Stimulated activated CD8-positive, alpha-beta memory T cell treated with anti-CD3 and anti-CD28 coated beads, Interleukin-15, amount 100 ng/mL, for 1 hour (primary cell): ENCODE data around the gene PDE4A.
"Not testable (repeated sequence)": the region's sequence is repeated elsewhere in the genome, so short reads cannot be mapped to it uniquely, and the experiment has no call there.

Source experiments
- DNase-seq: peaks from one replicate; pipeline ENCODE4 v3.0.0-alpha.2; 2020; ENCODE audit warnings: low read depth

PDE4A gene

DNA sequence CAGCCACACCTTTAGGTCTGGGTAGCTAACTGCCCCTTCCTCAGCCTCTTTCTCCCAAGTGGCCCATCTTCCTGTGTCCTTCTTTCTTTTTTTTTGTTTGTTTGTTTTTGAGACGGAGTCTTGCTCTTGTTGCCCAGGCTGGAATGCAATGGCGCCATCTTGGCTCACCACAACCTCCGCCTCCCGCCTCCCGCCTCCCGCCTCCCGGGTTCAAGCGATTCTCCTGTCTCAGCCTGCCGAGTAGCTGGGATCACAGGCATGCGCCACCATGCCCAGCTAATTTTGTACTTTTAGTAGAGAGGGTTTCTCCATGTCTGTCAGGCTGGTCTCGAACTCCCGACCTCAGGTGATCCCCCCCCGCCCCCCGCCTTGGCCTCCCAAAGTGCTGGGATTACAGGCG is 41.7 kb downstream of the PDE4A start:
- DNase-seq, result not testable (repeated sequence)

DNA sequence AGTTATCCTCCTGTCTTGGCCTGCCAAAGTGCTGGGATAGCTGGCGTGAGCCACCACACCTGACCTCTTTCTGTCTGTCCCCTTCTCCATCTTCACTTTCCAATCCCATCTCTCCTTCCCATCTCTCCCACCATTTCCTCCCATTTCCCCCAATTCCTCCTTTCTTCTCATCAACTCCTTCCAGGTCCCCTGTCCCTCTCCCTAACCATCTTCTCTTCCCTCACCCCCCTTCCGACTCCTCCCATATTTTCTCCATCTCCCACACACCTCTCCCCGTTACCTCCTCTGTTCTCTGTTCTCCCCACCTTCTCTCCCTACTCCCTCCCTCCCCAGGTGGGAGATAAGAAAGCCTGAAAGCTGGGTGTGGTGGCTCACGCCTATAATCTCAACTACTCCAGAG is 42.2 kb downstream of the PDE4A start:
- no peak for DNase-seq

DNA sequence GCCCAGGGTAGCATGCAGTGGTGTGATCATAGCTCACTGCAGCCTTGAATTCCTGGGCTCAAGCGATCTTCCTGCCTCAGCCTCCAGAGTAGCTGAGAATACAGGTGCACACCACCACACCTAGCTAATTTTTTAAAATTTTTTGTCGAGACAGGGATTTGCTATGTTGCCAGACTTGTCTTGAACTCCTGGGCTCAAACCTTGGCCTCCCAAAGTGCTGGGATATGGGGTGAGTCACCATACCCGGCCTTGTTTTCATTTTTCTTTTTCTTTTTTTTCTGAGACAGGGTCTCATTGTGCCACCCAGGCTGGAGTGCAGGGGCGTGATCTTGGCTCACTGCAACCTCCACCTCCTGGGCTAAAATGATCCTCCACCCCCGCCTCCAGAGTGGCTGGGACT is 44.1 kb downstream of the PDE4A start:
- DNase-seq, result no peak

DNA sequence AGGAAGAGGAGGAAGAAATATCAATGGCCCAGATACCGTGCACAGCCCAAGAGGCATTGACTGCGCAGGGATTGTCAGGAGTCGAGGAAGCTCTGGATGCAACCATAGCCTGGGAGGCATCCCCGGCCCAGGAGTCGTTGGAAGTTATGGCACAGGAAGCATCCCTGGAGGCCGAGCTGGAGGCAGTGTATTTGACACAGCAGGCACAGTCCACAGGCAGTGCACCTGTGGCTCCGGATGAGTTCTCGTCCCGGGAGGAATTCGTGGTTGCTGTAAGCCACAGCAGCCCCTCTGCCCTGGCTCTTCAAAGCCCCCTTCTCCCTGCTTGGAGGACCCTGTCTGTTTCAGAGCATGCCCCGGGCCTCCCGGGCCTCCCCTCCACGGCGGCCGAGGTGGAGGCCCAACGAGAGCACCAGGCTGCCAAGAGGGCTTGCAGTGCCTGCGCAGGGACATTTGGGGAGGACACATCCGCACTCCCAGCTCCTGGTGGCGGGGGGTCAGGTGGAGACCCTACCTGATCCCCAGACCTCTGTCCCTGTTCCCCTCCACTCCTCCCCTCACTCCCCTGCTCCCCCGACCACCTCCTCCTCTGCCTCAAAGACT is 46.9 kb downstream of the PDE4A start:
- DNase-seq, result no peak

DNA sequence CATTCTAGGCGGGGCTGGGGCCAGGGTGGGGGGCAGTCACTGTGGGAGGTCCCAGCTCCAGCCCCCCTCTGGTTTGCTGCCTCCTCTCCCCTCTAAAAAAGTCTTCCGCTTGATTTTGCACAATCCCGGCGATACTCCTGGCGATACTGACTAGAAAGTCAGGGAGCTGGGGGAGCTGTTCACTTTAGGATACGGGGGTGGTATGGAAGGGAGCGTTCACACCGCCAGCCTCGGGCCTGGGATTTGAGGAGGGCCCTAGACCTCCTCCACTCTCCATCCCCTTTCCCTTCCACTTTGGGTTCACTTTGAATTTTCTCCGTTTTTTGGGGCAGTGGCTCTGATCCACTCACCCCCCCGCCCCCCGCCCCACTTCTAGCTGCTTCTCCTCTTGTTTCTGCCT is 47.8 kb downstream of the PDE4A start:
- DNase-seq, result no peak

DNA sequence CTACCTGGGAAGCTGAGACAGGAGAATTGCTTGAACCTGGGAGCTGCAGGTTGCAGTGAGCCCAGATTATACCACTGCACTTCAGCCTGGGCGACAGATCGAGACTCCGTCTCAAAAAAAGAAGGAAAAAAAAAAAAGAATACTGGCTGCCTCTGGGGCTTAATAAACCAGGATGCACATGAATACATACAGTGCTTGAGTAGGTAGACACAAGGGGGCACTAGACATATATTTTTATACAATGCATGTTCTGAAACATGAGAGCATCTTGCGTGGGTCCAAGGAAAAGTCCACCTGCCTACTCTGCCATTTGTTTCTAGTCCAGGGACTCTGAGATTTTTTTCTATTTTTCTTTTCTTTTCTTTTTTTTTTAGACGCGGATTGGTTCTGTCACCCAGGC is 51.6 kb downstream of the PDE4A start:
- no peak for DNase-seq

DNA sequence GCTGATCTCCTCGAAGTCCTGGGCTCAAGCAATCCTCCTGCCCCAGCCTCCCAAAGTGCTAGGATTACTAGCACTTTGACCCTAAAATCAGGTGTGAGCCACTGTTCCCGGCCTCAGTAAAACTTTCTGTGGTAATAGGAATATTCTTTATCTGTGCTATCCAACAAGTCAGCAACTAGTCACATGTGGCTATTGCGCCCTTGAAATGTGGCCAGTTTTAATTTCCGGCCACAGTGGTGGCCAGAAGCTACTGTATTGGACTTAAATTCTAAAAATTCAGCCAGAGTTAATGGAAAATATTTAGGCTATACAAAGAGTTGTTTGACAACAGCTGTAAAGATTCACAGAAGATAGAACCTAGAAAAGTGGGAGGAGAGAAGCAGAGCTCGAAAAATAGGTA is 52.9 kb downstream of the PDE4A start:
- DNase-seq, result no peak

DNA sequence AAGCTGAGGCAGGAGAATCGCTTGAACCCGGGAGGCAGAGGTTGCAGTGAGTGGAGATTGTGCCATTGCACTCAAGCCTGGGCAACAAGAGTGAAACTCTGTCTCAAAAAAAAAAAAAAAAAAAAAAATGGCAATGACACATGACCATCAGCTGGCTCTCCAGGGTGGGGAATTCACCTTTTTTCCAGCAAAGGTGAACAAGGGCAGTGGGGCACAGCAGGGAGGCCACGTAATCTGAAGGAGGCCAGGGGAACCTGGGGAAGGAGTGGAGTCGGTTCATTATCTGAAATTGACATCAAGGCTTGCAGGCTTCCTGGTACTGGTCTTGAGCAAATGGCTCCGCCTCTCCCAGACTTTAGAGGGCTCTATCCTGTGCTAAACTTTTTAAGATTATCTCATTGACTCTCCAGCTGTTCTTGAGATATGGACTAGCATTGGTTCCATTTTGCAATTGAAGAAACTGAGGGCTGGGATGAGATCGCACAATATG is 54.7 kb downstream of the PDE4A start:
- DNase-seq, result no peak

DNA sequence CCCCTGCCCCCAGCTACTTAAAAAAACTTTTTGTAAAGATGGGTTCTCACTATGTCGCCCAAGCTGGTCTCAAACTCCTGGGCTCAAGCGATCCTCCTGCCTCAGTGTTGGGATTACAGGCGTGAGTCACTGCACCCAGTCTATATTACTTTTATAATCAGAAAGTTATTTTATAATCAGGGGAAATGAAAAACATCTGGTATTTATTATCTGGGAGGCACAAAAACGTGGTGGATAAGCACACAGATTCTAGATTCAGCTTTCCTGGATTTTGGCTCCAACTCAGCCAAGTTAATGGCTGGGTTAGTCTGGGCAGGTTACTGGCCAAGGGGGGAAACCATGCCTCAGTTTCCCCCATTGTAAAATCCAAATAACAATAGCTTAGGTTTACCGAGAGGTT is 58.1 kb downstream of the PDE4A start:
- DNase-seq, result no peak

DNA sequence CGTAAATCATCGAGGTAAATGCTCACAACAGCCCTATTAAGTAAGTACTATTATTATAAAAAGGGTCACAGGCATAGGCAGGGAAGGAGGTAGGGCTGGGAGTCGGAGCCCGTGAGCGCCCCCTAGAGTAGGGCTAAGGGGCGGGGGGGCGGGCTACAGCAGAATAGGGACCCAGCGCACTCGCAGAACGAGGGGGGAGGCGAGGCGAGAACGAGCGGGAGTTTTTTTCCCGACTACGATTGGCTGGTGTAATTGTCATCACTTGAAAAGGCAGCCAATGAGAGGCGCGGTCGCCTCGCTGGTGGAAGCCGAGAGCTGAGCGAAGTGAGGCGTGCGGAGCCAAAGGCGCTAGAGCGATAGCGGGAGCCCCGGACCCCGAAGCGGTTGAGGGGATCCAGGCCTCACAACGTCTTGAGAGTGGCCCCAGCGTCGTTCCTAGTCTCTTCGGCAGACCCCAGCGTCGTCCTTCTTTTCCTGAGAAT is 58.6 kb downstream of the PDE4A start:
- DNase-seq, result peak; percentile 72

DNA sequence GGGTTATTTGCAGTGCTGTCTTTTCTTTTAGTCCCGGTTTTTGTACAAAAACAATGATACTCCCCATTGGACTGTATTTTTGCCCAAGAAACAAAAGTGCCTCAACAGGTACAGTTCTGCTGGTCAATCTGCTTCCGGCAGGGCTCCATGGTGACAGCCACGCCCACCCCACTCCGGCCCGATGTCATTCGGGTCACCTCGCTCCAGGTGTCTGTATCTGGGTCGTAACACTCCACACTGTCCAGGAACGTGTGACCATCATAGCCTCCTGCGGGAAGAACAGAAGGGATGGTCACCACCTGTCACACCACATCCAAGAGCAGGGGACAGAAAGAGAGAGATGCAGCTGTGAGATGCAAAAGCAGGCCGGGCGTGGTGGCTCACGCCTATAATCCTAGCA is 66.2 kb downstream of the PDE4A start:
- no peak for DNase-seq

DNA sequence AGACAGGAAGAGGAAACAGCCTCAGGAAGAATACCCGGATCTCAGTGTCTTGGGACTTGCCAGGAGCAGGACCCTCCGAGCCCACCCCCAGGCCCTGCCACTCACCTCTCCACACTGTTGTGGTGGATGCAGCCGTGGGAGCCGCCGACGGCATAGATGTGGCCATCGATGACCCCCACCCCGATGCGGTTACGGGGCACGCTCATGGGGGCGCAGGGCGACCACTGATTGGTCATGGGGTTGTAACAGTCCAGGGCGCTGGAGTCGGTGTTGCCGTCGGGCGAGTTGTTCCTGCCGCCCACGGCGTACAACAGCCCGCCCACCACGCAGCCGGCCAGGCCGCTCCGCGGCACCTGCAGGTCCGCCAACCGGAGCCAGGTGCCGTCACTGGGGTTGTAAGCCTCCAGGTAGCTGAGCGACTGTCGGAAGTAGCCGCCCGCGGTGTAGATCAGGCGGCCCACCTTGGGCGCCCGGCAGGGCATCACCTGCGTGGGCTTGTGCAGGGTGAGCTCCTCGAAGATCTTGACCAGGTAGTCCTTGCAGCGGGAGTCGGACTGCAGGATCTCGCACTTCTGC is 71.2 kb downstream of the PDE4A start:
- DNase-seq, result no peak

DNA sequence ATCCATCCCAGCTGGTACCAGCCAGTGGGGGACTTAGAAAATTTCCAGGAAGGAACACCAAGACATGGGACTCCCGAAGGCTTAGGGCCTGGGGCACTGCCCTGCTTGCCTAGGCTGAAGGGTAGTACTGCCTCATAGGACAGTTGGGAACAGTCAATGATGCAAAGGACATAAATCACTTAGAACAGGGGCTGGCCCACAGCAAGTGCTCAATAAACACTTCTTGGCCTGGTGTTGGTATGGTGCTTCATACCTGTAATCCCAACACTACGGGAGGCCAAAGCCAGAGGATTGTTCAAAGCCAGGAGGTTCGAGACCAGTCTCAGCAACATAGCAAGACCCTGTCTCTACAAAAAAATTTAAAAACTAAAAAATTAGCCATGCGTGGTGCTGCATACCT is 77.0 kb downstream of the PDE4A start:
- no peak for DNase-seq

DNA sequence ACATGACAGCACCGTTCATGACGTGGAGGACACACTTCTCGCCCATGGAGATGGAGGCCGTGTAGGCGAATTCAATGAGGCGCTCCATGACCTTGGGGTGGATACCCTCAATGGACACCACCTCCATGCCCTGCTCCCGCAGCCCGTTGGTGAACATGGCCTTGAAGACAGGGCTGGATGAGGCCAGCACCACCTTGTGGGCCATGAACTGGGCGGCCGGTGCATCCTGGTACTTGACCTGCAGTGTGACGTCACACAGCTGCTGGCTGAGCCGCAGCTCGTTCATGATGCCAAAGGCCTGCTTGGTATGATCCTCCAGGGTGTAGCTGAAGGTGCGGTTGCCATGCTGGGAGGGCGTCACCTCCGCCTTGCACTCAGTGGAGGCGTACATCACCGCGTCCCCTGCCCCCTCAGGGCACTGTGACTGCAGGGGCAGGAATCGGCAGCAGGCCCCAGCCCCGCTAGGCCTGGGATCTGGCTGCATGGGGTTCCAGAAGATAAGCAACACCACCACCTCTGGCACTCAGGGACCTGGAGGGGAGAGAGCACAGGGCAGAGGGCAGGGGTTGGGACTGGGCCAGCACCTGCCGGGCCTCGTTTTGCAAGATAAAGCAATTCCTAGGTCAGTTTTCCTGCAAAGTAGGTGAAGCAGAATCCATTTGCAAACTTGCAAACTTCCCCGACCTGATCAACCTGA is 79.4 kb downstream of the PDE4A start:
- DNase-seq, result no peak

DNA sequence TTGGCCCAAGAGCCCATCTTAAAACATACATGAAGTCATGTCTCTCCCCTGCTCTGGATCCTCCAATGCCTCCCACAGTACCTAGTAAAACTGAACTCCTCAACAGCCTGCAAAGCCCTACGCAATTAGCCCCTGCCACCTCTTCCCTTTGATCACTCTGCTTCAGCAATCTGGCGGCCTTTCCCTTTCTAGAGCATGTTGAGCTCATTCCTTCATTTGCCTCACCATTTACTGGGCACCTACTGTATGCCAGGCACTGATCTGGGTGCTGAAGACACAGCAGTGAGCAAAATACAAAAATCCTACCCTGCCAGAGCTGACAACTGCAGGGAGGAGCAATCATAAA is 79.9 kb downstream of the PDE4A start:
- no peak for DNase-seq

DNA sequence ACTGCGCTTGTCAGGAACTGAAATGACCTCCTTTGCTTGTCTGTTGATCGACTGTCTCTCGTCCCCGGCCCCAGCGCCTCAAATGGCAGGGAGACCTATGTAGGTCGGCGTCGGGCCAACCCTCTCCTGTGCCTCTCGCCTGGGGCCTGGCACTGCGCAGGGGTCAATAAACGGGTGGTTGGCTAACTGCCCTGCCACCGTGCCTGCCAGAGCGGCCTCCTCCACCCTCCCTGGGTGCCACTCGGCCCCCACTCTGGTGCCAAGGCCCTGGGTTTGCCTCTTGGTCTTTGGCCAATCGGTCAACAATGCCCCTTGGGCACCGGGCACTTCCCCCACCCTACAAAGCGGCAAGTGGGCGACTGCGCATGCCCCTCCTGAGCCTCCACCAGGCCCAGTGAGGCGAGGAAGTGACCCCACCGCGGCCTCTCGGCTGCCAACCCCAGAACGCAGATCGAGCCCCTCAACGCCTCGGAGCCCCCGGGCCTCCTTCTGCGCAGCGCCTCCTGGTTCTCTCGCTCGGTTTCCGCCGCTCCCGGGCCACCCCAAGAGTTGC is 81.7 kb downstream of the PDE4A start:
- no peak for DNase-seq

DNA sequence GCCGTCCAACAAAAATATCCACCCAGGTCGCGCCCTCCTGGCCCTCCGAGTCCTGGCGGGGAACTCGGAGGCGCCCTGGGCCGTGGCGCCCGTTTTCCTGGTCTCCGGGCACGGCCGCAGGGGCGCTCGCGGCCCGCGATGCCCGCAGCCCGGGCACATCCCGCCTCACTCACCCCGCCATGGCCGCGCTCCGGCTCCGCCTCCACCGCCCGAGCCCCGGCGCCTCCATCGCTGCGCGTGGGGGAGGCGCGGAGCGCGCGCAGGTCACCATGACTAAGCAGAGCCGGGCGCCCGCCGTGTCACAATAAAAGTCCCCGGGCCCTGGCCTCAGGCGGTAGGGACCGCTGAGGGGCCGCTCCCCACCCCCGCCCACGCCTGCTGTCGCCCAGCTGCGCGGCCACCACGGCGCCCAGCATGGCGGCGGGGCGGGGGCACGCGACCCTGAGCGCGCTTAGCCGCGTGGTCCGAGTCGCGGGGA is 82.2 kb downstream of the PDE4A start:
- peak; percentile 72 for DNase-seq

DNA sequence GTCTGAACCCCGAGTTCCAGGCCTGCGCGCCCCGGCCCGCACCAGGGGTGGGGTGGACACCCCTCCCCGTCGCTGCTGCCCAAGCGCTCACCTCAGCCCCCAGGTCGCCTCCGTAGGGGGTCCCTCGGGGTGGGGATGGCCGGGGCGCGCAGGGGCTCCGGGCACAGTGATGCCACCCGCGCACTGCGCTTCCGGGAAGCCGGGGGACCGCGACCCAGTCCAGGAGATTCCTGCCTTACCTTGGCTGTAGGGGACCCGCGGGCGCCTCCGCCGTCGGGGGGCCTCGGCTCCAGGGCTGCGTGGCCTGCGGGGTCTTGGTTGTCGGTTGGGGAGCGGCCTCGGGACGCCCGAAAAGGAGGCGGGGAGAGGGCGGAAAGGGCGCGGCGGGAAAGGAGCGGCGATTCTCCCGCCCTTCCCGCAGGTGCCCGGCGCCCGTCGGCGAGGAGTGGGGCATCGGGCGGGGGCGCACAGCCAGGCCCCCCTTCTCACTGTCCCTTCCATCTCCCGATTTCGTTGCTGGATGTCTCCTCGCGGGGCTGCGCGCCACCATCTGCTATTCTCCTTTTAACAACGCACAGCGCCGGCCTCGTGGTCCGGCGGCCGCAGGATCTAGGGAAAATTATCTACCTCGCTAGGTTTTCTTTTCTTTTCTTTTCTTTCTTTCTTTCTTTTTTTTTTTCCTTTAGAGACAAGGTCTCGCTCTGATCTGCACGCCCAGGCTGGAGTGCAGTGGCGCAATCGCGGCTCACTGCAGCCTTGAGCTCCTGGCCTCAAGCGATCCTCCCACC is 82.9 kb downstream of the PDE4A start, which contains the start of gene KEAP1:
Gene KEAP1 (minus strand): TSS at position 355 of the 788 bp plus-strand sequence. CDS start 3,323 bp downstream, outside the sequence.
- no peak for DNase-seq

DNA sequence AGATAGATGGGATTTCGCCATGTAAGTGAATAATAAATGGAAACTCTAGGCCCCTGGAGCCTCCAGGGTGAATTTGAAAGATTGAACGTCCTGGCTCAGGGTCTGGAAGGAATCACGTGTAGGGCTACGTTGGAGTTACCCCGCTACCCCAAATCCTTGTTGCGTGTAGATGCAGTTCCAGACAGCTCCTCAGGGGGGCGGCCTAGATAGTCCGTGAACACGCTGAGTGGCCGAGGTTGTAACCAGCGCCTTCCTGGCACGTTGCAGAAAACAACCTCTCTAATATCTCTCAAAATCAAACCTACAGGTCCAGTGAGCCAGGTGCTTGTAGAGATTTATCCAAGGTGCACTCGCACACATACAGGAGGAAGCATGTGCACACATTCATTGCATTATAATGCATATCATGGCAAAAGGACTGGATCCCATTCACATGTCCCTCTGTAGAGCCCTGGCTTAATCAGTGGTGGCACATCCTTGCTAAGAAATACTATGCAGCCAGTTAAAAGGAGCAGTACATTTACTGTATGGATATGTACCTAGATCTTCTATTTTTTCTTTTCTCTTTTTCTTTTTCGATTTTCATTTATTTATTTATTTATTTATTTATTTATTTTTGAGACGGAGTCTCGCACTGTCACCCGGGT is 85.4 kb downstream of the PDE4A start:
- DNase-seq, result peak; percentile 69

DNA sequence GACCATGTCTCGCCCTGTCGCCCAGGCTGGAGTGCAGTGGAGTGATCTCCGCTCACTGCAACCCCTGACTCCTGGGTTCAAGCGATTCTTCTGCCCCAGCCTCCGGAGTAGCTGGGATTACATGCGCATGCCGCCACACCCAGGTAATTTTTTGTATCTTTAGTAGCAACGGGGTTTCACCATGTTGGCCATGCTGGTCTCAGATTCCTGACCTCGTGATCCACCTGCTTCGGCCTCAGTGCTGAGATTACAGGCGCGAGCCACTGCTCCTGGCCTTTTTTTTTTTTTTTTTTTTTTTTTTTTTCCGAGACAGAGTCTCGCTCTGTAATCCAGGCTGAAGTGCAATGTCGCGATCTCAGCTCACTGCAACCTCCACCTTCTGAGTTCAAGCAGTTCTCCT is 87.7 kb downstream of the PDE4A start:
- no peak for DNase-seq

DNA sequence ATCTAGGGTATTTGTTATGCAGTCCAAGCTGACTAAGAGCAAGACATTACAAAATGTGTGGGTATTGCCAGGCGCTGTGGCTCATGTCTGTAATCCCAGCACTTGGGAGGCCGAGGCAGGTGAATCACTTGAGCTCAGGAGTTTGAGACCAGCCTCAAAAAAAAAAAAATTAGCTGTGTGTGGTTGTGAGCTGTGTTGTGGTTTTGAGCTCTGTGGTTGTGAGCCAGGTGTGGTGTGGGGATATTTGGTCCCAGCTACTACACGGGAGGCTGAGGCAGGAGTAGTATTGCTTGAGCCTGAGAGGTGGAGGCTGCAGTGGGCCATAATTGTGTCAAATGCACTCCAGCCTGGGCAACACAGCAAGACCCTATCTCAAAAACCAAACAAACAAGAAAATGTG is 88.4 kb downstream of the PDE4A start:
- DNase-seq, result no peak
